HG02852 (cell line): ENCODE measurements around the gene CAMTA1.

Experiments
- ATAC-seq: cut with Tn5 transposase; IDR thresholded peaks from one replicate; pipeline ENCODE4 v1.9.1; 2021; ENCODE audit warnings: mild to moderate bottlenecking, moderate library complexity; ENCODE audit not compliant: unreplicated experiment

Gene CAMTA1

GRCh38 chr1:7795406-7795805 lies 1010.2 kb downstream of the CAMTA1 start:
- no peak for ATAC-seq

DNA sequence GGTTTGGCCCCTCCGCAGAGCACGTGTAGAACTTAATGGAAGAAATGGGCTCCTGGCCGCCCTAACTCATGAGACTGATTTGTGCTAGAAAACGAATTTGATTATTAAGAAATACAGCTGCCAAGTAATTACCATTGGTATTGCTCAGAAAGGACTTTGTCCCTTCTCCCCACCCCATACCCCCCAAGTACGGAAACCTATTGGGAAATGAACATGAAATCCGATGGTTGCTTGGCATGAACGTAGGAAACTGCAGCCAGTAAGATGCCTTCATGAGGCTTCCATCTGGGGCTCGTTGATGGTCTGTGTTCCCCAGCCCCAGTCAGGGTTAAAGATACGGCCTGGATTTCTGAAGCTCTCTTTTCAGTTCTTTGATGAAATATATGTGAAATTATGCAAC lies 1020.2 kb downstream of the CAMTA1 start:
- ATAC-seq, result no peak

GRCh38 chr1:7808253-7808844 lies 1023.1 kb downstream of the CAMTA1 start:
- no peak for ATAC-seq

- no peak for ATAC-seq
These were observed 1024.5 kb downstream of the CAMTA1 start for GRCh38 chr1:7809742-7810141.

- no peak for ATAC-seq
These were observed 1025.1 kb downstream of the CAMTA1 start for GRCh38 chr1:7810395-7810794.

DNA sequence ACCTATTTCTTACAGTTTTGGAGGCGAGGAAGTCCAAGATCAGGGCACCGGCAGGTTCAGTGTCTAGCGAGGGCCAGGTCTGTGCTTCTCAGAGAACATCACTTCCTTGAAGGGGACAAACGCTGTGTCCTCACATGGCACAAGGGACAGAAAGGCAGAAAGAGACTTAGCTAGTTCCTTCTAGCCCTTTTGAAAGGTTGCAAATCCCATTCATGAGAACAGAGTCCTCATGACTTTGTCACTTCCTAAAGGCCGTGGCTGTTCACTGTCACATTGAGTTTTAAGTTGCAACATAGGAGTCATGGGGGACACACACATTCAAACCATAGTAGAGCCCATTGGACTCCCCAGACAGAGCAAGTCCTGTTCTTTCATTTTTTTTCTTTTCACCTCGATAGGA lies 1026.2 kb downstream of the CAMTA1 start:
- no peak for ATAC-seq

DNA sequence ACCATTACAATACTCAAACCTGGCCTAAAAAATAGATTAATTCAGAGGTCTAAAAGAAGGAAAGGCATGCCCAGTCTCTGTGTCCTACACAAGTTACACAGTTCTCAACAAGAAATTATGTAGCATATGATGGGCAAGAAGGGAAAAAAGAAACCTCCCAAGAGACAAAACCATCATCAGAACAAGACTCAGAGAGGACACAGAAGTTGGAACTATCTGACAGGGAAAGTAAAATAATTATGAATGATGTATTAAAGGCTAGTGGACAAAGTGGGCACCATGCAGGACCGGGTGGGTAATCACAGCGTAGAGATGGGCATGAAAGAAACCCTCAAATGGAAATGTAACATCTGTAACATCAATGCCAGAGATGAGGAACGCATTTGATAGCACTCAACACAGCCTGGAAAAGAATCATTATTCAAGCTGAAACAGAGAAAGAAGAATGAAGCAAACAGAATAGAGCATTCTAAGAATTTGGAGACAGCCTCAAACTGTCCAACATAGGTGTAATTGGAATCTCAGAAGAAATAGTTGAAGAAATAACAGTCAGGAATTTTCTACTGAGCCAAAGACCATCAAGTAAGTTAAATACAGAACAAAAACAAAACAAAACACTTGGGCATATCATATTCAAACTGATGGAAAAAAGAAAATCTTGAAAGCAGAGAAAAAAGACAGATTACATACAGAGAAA lies 1028.6 kb downstream of the CAMTA1 start:
- no peak for ATAC-seq
